Measurements from ENCODE around the gene P2RX6.

DNA sequence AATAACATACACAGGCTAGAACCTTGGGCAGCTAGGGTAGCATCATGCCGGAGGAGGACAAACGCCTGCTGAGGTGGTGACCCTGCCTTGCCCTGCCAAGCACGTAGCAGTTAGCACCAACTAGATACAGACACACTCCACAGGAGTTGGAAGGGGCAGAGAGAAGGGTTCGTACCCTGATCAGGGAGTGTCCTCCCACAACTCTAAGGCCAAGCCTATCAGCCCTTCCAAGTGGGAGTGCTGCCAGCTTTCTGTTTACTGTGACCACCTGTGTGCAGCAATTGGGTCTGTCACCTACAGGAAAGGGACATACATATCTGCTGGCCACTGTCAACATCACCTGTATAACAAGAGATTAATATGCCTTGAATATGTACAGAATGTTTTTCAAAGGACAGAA lies 11.2 kb upstream of the P2RX6 start:
- TF ChIP-seq, protein P1, sequence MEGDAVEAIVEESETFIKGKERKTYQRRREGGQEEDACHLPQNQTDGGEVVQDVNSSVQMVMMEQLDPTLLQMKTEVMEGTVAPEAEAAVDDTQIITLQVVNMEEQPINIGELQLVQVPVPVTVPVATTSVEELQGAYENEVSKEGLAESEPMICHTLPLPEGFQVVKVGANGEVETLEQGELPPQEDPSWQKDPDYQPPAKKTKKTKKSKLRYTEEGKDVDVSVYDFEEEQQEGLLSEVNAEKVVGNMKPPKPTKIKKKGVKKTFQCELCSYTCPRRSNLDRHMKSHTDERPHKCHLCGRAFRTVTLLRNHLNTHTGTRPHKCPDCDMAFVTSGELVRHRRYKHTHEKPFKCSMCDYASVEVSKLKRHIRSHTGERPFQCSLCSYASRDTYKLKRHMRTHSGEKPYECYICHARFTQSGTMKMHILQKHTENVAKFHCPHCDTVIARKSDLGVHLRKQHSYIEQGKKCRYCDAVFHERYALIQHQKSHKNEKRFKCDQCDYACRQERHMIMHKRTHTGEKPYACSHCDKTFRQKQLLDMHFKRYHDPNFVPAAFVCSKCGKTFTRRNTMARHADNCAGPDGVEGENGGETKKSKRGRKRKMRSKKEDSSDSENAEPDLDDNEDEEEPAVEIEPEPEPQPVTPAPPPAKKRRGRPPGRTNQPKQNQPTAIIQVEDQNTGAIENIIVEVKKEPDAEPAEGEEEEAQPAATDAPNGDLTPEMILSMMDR (IDR thresholded peaks at IDR 0.05) = no peak
- TF ChIP-seq EP300 (IDR thresholded peaks at IDR 0.05) = no peak
- no peak for TF ChIP-seq POLR2A (IDR thresholded peaks at IDR 0.05; ENCODE audit: low read depth)
- no peak for TF ChIP-seq POLR2AphosphoS5 (IDR thresholded peaks at IDR 0.05)
